Measurements from ENCODE around the gene KIF16B.

DNA sequence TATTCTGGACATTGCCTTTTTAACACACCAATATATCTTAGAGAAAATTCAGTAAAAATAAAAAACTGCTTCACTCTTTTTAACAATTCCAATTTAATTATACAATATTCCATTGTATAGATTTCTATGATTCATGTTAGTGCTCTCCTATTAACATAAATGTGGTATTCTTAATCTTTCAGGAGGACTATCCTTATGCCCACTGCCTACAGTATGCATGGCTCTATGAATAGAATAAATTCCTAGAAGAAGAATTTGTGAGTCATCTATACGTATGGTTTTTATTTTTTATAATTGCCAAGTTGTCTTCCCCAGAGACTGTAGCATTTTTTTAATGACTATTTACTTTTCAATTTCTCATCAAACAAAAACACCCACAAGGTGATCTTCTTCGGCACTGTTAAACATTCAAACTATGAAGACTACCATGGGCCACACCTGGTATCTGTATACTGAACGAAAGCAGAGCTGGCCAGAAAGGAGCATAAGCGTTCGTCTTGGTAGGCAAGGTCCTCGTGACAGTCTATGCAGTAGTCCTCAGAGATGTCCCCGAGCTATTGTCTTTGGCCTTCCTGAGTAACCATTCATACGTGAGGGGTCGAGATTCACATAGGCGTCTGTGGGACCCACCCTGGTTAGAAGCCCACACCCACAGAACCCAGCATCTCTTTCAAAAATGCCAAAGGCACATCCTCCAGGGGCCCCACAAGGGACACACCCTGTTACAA is 74.6 kb downstream of the KIF16B start:
- TF ChIP-seq SREBF1 (IDR thresholded peaks at IDR 0.05; ENCODE audit: low read length): no peak
- no peak for TF ChIP-seq TARDBP (IDR thresholded peaks at IDR 0.05; ENCODE audit: borderline replicate concordance)
- no peak for TF ChIP-seq RAD51 (IDR thresholded peaks at IDR 0.05)
- TF ChIP-seq POLR2A (IDR thresholded peaks at IDR 0.05; ENCODE audit: low read depth, low read length): no peak
- no peak for TF ChIP-seq SUZ12 (IDR thresholded peaks at IDR 0.05; ENCODE audit: unreplicated experiment)
- TF ChIP-seq, protein P1, sequence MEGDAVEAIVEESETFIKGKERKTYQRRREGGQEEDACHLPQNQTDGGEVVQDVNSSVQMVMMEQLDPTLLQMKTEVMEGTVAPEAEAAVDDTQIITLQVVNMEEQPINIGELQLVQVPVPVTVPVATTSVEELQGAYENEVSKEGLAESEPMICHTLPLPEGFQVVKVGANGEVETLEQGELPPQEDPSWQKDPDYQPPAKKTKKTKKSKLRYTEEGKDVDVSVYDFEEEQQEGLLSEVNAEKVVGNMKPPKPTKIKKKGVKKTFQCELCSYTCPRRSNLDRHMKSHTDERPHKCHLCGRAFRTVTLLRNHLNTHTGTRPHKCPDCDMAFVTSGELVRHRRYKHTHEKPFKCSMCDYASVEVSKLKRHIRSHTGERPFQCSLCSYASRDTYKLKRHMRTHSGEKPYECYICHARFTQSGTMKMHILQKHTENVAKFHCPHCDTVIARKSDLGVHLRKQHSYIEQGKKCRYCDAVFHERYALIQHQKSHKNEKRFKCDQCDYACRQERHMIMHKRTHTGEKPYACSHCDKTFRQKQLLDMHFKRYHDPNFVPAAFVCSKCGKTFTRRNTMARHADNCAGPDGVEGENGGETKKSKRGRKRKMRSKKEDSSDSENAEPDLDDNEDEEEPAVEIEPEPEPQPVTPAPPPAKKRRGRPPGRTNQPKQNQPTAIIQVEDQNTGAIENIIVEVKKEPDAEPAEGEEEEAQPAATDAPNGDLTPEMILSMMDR (IDR thresholded peaks at IDR 0.05 in 2 of 3, conservative IDR thresholded peaks at IDR 0.05 in 1 of 3; ENCODE audit: control insufficient read depth in 2 of 3, extremely low read depth in 1 of 3, insufficient read depth in 1 of 3, low read depth in 3 of 3, low read length in 3 of 3): no peak

Data from GM12878 (cell line).